GM23338 (cell line): ENCODE measurements around the gene TOM1L2. TPM values are rescaled to one million over a fixed set of nuclear protein-coding genes. Genes with fewer than 3 reads are reported as not detected.

ENCODE experiments used
- ATAC-seq: fragments of 200-7000 bp; cut with Tn5 transposase; 3 replicates; pipeline ENCODE4 v1.9.1; 2020
- DNase-seq: peaks from one replicate; pipeline ENCODE4 v3.0.0-alpha.2; 2015; ENCODE audit warnings: low spot score
- H2AFZ ChIP-seq: fragments of 200-600 bp; sonication (generic); 2 replicates; pipeline ENCODE4 v1.8.0; 2016; ENCODE audit warnings: antibody characterized with exemption, mild to moderate bottlenecking, moderate library complexity
- H3F3A ChIP-seq: fragments of 200-600 bp; sonication (generic); replicated peaks from 2 replicates; pipeline ENCODE4 v1.8.0; 2017; ENCODE audit warnings: antibody characterized with exemption, mixed run types, low read depth
- H3K27ac ChIP-seq: fragments of 200-600 bp; sonication (generic); 2 replicates; pipeline ENCODE4 v1.6.1; 2016; ENCODE audit warnings: low read depth
- H3K27me3 ChIP-seq: fragments of 200-600 bp; sonication (generic); 2 replicates; pipeline ENCODE4 v1.8.0; 2016; ENCODE audit warnings: mild to moderate bottlenecking, mixed run types, moderate library complexity; ENCODE audit not compliant: insufficient read depth
- H3K36me3 ChIP-seq: fragments of 200-600 bp; sonication (generic); 2 replicates; pipeline ENCODE4 v1.8.0; 2016; ENCODE audit warnings: mild to moderate bottlenecking; ENCODE audit not compliant: insufficient read depth
- H3K4me1 ChIP-seq: fragments of 200-600 bp; sonication (generic); 2 replicates; pipeline ENCODE4 v1.8.0; 2016; ENCODE audit warnings: mild to moderate bottlenecking, moderate library complexity; ENCODE audit not compliant: insufficient read depth
- H3K4me2 ChIP-seq: fragments of 200-600 bp; sonication (generic); 2 replicates; pipeline ENCODE4 v1.7.1; 2017; ENCODE audit warnings: mixed run types
- H3K4me3 ChIP-seq: fragments of 200-600 bp; sonication (generic); 2 replicates; pipeline ENCODE4 v1.6.1; 2016; ENCODE audit warnings: mixed run types
- H3K79me2 ChIP-seq: fragments of 200-600 bp; sonication (generic); replicated peaks from 2 replicates; pipeline ENCODE4 v1.8.0; 2017; ENCODE audit warnings: mild to moderate bottlenecking; ENCODE audit not compliant: insufficient read depth
- H3K9me2 ChIP-seq: fragments of 200-600 bp; sonication (generic); 2 replicates; pipeline ENCODE4 v1.8.0; 2017; ENCODE audit not compliant: insufficient read depth
- H4K20me1 ChIP-seq: fragments of 200-600 bp; sonication (generic); replicated peaks from 2 replicates; pipeline ENCODE4 v1.8.0; 2017; ENCODE audit warnings: mild to moderate bottlenecking; ENCODE audit not compliant: insufficient read depth
- H3K27ac Mint-ChIP-seq: 2 replicates; pipeline ENCODE4 v1.8.0; 2020; ENCODE audit warnings: inconsistent platforms, mild to moderate bottlenecking, moderate library complexity, mixed read lengths
- H3K27me3 Mint-ChIP-seq: 3 replicates; pipeline ENCODE4 v1.8.0; 2022; ENCODE audit warnings: low read depth, mild to moderate bottlenecking, moderate library complexity, mixed read lengths, inconsistent platforms; ENCODE audit not compliant: insufficient read depth, poor library complexity
- H3K36me3 Mint-ChIP-seq: 3 replicates; pipeline ENCODE4 v1.8.0; 2021; ENCODE audit warnings: low read depth, mild to moderate bottlenecking, inconsistent platforms, moderate library complexity, mixed read lengths
- H3K4me1 Mint-ChIP-seq: 3 replicates; pipeline ENCODE4 v1.8.0; 2020; ENCODE audit warnings: mild to moderate bottlenecking, inconsistent platforms, mixed read lengths
- H3K4me3 Mint-ChIP-seq: 3 replicates; pipeline ENCODE4 v1.8.0; 2021; ENCODE audit warnings: moderate library complexity, mild to moderate bottlenecking, inconsistent platforms, mixed read lengths
- H3K9me3 Mint-ChIP-seq: 3 replicates; pipeline ENCODE4 v1.8.0; 2020; ENCODE audit warnings: moderate library complexity, mild to moderate bottlenecking, inconsistent platforms, mixed read lengths
- EZH2 ChIP-seq: fragments of 200-600 bp; sonication (generic); IDR thresholded peaks from one replicate; pipeline ENCODE4 v1.8.0; 2017; ENCODE audit warnings: antibody characterized with exemption, mild to moderate bottlenecking, low read depth; ENCODE audit not compliant: unreplicated experiment
- STAT1 ChIP-seq: IDR thresholded peaks from one replicate; pipeline ENCODE4 v1.6.1; 2016; ENCODE audit warnings: antibody characterized with exemption; ENCODE audit not compliant: unreplicated experiment
- polyA plus RNA-seq: library from polyadenylated mRNA; unstranded; fragments of >200 nt; fragmentation: Nextera tagmentation; extraction: Ambion mirVana; gene quantifications from 2 replicates; pipeline ENCODE4 v1.2.1, GENCODE V29; 2016
- total RNA-seq: library from RNA; depleted of rRNA; stranded (reverse); fragments of >200 nt; shearing (Covaris generic); gene quantifications from 2 replicates; pipeline ENCODE4 v1.2.3, GENCODE V29; 2014
- TF ChIP-seq, protein P1 (sequence below): fragments of 250-450 bp; sonication (Bioruptor Pico); IDR thresholded peaks from 2 replicates; pipeline ENCODE4 v1.5.0; 2020; ENCODE audit warnings: mild to moderate bottlenecking, moderate library complexity
- TF ChIP-seq, protein P2 (sequence below): IDR thresholded peaks from one replicate; pipeline ENCODE4 v1.6.1; 2018; ENCODE audit warnings: antibody characterized with exemption; ENCODE audit not compliant: unreplicated experiment
- TF ChIP-seq, protein P3 (sequence below): IDR thresholded peaks from 2 replicates; pipeline ENCODE4 v1.6.1; 2016; ENCODE audit warnings: antibody characterized with exemption

Gene TOM1L2
- total and polyA plus RNA-seq, 2 experiments from 2014 or later = 3.3 TPM

DNA sequence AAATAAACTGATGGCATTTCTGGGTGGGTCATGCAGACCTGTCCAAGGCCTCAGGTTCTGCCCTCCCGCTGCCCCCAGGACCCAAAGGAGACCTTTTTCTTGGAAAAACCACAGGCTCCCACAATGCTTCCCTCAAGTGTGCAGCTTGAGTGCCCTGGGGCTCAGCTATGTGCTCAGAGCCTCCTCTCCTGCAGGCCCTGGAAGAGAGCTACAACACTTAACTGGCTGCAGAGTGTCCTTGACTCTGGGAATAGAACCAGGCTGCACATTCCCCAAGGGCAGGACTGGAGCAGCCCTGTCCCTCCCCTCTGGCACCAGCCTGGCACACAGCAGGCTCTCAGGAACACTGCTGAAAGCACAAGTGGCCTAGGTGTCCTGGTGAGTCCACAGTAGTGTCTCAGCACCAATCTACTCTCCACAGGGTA is 130.6 kb downstream of the TOM1L2 start (continued):
- TF ChIP-seq, protein P1, sequence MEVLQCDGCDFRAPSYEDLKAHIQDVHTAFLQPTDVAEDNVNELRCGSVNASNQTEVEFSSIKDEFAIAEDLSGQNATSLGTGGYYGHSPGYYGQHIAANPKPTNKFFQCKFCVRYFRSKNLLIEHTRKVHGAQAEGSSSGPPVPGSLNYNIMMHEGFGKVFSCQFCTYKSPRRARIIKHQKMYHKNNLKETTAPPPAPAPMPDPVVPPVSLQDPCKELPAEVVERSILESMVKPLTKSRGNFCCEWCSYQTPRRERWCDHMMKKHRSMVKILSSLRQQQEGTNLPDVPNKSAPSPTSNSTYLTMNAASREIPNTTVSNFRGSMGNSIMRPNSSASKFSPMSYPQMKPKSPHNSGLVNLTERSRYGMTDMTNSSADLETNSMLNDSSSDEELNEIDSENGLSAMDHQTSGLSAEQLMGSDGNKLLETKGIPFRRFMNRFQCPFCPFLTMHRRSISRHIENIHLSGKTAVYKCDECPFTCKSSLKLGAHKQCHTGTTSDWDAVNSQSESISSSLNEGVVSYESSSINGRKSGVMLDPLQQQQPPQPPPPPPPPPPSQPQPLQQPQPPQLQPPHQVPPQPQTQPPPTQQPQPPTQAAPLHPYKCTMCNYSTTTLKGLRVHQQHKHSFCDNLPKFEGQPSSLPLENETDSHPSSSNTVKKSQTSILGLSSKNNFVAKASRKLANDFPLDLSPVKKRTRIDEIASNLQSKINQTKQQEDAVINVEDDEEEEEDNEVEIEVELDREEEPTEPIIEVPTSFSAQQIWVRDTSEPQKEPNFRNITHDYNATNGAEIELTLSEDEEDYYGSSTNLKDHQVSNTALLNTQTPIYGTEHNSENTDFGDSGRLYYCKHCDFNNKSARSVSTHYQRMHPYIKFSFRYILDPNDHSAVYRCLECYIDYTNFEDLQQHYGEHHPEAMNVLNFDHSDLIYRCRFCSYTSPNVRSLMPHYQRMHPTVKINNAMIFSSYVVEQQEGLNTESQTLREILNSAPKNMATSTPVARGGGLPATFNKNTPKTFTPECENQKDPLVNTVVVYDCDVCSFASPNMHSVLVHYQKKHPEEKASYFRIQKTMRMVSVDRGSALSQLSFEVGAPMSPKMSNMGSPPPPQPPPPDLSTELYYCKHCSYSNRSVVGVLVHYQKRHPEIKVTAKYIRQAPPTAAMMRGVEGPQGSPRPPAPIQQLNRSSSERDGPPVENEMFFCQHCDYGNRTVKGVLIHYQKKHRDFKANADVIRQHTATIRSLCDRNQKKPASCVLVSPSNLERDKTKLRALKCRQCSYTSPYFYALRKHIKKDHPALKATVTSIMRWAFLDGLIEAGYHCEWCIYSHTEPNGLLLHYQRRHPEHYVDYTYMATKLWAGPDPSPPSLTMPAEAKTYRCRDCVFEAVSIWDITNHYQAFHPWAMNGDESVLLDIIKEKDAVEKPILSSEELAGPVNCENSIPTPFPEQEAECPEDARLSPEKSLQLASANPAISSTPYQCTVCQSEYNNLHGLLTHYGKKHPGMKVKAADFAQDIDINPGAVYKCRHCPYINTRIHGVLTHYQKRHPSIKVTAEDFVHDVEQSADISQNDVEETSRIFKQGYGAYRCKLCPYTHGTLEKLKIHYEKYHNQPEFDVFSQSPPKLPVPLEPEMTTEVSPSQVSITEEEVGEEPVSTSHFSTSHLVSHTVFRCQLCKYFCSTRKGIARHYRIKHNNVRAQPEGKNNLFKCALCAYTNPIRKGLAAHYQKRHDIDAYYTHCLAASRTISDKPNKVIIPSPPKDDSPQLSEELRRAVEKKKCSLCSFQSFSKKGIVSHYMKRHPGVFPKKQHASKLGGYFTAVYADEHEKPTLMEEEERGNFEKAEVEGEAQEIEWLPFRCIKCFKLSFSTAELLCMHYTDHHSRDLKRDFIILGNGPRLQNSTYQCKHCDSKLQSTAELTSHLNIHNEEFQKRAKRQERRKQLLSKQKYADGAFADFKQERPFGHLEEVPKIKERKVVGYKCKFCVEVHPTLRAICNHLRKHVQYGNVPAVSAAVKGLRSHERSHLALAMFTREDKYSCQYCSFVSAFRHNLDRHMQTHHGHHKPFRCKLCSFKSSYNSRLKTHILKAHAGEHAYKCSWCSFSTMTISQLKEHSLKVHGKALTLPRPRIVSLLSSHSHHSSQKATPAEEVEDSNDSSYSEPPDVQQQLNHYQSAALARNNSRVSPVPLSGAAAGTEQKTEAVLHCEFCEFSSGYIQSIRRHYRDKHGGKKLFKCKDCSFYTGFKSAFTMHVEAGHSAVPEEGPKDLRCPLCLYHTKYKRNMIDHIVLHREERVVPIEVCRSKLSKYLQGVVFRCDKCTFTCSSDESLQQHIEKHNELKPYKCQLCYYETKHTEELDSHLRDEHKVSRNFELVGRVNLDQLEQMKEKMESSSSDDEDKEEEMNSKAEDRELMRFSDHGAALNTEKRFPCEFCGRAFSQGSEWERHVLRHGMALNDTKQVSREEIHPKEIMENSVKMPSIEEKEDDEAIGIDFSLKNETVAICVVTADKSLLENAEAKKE = no peak
- TF ChIP-seq STAT1 = no peak
- TF ChIP-seq, protein P2, sequence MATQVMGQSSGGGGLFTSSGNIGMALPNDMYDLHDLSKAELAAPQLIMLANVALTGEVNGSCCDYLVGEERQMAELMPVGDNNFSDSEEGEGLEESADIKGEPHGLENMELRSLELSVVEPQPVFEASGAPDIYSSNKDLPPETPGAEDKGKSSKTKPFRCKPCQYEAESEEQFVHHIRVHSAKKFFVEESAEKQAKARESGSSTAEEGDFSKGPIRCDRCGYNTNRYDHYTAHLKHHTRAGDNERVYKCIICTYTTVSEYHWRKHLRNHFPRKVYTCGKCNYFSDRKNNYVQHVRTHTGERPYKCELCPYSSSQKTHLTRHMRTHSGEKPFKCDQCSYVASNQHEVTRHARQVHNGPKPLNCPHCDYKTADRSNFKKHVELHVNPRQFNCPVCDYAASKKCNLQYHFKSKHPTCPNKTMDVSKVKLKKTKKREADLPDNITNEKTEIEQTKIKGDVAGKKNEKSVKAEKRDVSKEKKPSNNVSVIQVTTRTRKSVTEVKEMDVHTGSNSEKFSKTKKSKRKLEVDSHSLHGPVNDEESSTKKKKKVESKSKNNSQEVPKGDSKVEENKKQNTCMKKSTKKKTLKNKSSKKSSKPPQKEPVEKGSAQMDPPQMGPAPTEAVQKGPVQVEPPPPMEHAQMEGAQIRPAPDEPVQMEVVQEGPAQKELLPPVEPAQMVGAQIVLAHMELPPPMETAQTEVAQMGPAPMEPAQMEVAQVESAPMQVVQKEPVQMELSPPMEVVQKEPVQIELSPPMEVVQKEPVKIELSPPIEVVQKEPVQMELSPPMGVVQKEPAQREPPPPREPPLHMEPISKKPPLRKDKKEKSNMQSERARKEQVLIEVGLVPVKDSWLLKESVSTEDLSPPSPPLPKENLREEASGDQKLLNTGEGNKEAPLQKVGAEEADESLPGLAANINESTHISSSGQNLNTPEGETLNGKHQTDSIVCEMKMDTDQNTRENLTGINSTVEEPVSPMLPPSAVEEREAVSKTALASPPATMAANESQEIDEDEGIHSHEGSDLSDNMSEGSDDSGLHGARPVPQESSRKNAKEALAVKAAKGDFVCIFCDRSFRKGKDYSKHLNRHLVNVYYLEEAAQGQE = no peak

DNA sequence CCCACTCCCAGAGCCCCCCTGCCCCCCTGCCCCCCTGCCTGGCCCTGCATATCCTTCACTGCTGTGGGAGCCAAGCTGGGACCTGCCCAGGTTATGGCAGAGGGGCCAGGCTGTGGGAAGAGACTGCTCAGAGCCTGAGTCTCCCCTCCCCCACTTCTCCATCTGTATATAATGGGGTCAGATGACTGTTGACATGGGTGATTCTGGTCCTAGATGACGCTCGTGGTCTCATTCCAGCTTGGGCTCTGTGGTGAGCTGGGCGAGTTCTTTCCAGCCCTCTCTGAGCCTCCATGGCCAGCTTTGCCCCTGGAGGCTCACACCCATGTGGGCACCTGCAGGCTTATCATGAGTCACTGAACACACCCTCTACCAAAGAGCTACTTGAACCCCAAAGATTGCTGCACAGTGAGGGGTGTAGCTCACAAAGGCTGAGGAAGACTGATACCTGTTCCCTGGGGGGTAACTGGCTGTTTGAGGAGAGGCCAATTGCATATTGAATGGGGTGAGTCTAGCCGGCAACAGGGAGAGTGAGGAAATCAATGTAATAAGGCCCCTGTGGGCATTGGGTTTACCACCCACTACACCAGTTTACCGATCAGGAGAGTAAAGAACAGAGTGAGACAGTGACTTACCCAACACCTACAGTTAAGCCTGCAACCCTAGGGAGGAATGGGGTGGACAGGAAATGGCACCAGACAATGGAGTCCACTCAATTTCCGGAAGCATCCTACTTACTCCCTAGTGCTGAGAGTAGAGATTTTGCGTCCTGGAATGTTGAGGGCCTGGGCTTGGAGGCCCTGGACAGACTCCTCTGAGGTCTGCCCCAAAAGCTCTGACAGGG is 131.2 kb downstream of the TOM1L2 start:
- H3K36me3 ChIP-seq = no peaks in the 10 kb centered on the region
- H3K27ac Mint-ChIP-seq = peak overlapping the region; percentile 98
- peak overlapping the region; percentile 36 for H3K4me3 Mint-ChIP-seq
- no peak for TF ChIP-seq STAT1
- no peak for TF ChIP-seq EZH2
- TF ChIP-seq, protein P3, sequence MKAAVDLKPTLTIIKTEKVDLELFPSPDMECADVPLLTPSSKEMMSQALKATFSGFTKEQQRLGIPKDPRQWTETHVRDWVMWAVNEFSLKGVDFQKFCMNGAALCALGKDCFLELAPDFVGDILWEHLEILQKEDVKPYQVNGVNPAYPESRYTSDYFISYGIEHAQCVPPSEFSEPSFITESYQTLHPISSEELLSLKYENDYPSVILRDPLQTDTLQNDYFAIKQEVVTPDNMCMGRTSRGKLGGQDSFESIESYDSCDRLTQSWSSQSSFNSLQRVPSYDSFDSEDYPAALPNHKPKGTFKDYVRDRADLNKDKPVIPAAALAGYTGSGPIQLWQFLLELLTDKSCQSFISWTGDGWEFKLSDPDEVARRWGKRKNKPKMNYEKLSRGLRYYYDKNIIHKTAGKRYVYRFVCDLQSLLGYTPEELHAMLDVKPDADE = no peak
- H3K27me3 ChIP-seq = no peaks in the 10 kb centered on the region
- peak overlapping the region; percentile 70 for H3K4me3 ChIP-seq
- no peak overlapping the region for H2AFZ ChIP-seq
- peak overlapping the region; percentile 93 for H3K4me2 ChIP-seq
- H3K4me1 Mint-ChIP-seq = peaks cover 61% of the 10 kb centered on the region
- H3K36me3 Mint-ChIP-seq = peaks cover under 1% of the 10 kb centered on the region; the same call in 2 of the 3 replicates
- peaks cover 41% of the 10 kb centered on the region for H3K4me1 ChIP-seq
- peaks cover 26% of the 10 kb centered on the region for H3F3A ChIP-seq
- ATAC-seq (peak; percentile 0), DNase-seq (peak; percentile 30)
- H4K20me1 ChIP-seq = no peaks in the 10 kb centered on the region
- H3K9me2 ChIP-seq = no peaks in the 10 kb centered on the region
- H3K9me3 Mint-ChIP-seq = no peaks in the 10 kb centered on the region; the same call in 2 of the 3 replicates
- H3K27me3 Mint-ChIP-seq = peaks cover 38% of the 10 kb centered on the region
- peak overlapping the region; percentile 98 for H3K27ac ChIP-seq
- peaks cover 2% of the 10 kb centered on the region for H3K79me2 ChIP-seq
